Lower leg skin (tissue), 4 donors: ENCODE measurements around the gene LCP1. TPM values are rescaled to one million over a fixed set of nuclear protein-coding genes. Genes with fewer than 3 reads are reported as not detected.
"Not testable (repeated sequence)": the region's sequence is repeated elsewhere in the genome, so short reads cannot be mapped to it uniquely, and the experiment has no call there.

Experiments used
- DNase-seq, 2 donors: peaks; one replicate each; pipeline ENCODE4 v3.0.0-alpha.2; 2019; ENCODE audit warnings: low spot score in 2 of 2
- H3K4me3 ChIP-seq: fragments of 200-600 bp; sonication (generic); 2 replicates; pipeline ENCODE4 v1.5.1; 2017; ENCODE audit warnings: mild to moderate bottlenecking, low read depth; ENCODE audit not compliant: poor library complexity, severe bottlenecking
- CTCF ChIP-seq, 3 donors: fragments of 450-650 bp; IDR thresholded peaks; one replicate each; pipeline ENCODE4 v1.5.1; 2016; ENCODE audit warnings: antibody characterized with exemption in 3 of 3, mild to moderate bottlenecking in 3 of 3, moderate library complexity in 2 of 3
- POLR2A ChIP-seq, 2 donors: fragments of 450-650 bp; IDR thresholded peaks; one replicate each; pipeline ENCODE4 v1.6.1; 2016 to 2017; ENCODE audit warnings: antibody characterized with exemption in 2 of 2, mild to moderate bottlenecking in 1 of 2, moderate library complexity in 1 of 2
- WGBS, 2 donors: methylation state at CpG; one replicate each; pipeline ENCODE4 v1.1.5; 2018; 5-methylcytosine and 5-hydroxymethylcytosine counted together
- intact Hi-C: fragments of 100-400 bp; cut with DNase I; formaldehyde crosslinking; loops from one replicate; pipeline ENCODE4 v1.15.0; 2023; ENCODE audit warnings: low total_unique reads
- total RNA-seq, 4 donors: library from RNA; depleted of rRNA; stranded (reverse); fragments of >200 nt; gene quantifications; one replicate each; pipeline ENCODE4 v1.1.0, GENCODE V29; 2016

LCP1 gene
- 10 to 100 TPM; 21.7 to 45.4 (median 39.0) TPM for total RNA-seq

- intact Hi-C loops: no loop called here
- H3K4me3 ChIP-seq: peak within 1 kb of the TSS; percentile 9
- DNase-seq: peak in 1 of 2 donors; percentile 47
- TF ChIP-seq CTCF (IDR thresholded peaks at IDR 0.05) (no peak), POLR2A (IDR thresholded peaks at IDR 0.05) (no peak)
- 82 to 84% methylated on average over 8 of the region's 8 CpGs for WGBS, 2 donors
Observed at GRCh38 chr13:46181840-46182490, at the start of gene LCP1. TSS of gene LCP1 (minus strand) at chr13:46182177. CDS start at chr13:46159662, 22,515 bp downstream.

GRCh38 chr13:46229251-46229650 is 47.3 kb upstream of the LCP1 start:
- TF ChIP-seq POLR2A (IDR thresholded peaks at IDR 0.05) (no peak), CTCF (IDR thresholded peaks at IDR 0.05) (no peak)
- no peak overlapping the region for H3K4me3 ChIP-seq
- WGBS, 2 donors: 86 to 90% methylated on average over 2 of the region's 2 CpGs
- no peak for DNase-seq
- intact Hi-C loops: no loop called here

- WGBS, 2 donors: 5 to 13% methylated on average over 2 of the region's 2 CpGs
- intact Hi-C loops, H3K4me3 ChIP-seq: not testable (repeated sequence)
- peak in 1 of 2 donors; percentile 30 for DNase-seq
Observed at GRCh38 chr13:46220234-46220633, 38.3 kb upstream of the LCP1 start.

- 53 to 63% methylated on average over 1 of the region's 1 CpG for WGBS, 2 donors
- intact Hi-C loops, DNase-seq, H3K4me3 ChIP-seq: not testable (repeated sequence)
Observed at GRCh38 chr13:46214741-46215140, 32.8 kb upstream of the LCP1 start.

GRCh38 chr13:46213242-46213641 is 31.3 kb upstream of the LCP1 start:
- intact Hi-C loops: no loop called here
- TF ChIP-seq POLR2A (IDR thresholded peaks at IDR 0.05) (no peak), CTCF (IDR thresholded peaks at IDR 0.05) (no peak)
- 85 to 92% methylated on average over 3 of the region's 3 CpGs for WGBS, 2 donors
- H3K4me3 ChIP-seq: no peak overlapping the region
- DNase-seq: no peak

- WGBS, 2 donors: 2 to 3% methylated on average over 41 to 45 of the region's 53 CpGs
- no peak for TF ChIP-seq CTCF (IDR thresholded peaks at IDR 0.05)
- no peak for TF ChIP-seq POLR2A (IDR thresholded peaks at IDR 0.05)
- DNase-seq: peak; percentile 51 to 96
Observed at GRCh38 chr13:46211483-46212351, 29.7 kb upstream of the LCP1 start, which contains the start of gene LRRC63. TSS of gene LRRC63 (plus strand) at chr13:46211928. CDS start at chr13:46213035, 1,107 bp downstream.

More at GRCh38 chr13:46211483-46212351, 29.7 kb upstream of the LCP1 start, which contains the start of gene LRRC63:
- H3K4me3 ChIP-seq: peak within 1 kb of the TSS; percentile 16
- intact Hi-C loops: no loop called here
